HG02885 (cell line): ENCODE data around the gene NDUFB10.

Source experiments
- ATAC-seq: cut with Tn5 transposase; IDR thresholded peaks from one replicate; pipeline ENCODE4 v1.9.1; 2021; ENCODE audit warnings: mild to moderate bottlenecking; ENCODE audit not compliant: unreplicated experiment, poor library complexity

Gene NDUFB10

GRCh38 chr16:1965396-1966001 is 6.2 kb downstream of the NDUFB10 start:
- ATAC-seq = no peak

- no peak for ATAC-seq
Observed at GRCh38 chr16:1966460-1966859, 7.1 kb downstream of the NDUFB10 start, which contains the start of gene RNF151. Gene RNF151 (plus strand): TSS chr16:1966856. CDS start chr16:1966882, 26 bp downstream.

- ATAC-seq = no peak
Observed at GRCh38 chr16:1968146-1968953, 9.0 kb downstream of the NDUFB10 start.

GRCh38 chr16:1971796-1972489 is 12.6 kb downstream of the NDUFB10 start, which contains the start of gene TBL3:
Gene TBL3 (plus strand): TSS chr16:1972053. CDS start chr16:1972165, 112 bp downstream.
- ATAC-seq = peak; percentile 92

GRCh38 chr16:1972490-1972877 is 13.1 kb downstream of the NDUFB10 start:
- no peak for ATAC-seq

GRCh38 chr16:1973461-1974156 is 14.3 kb downstream of the NDUFB10 start:
- ATAC-seq = no peak

GRCh38 chr16:1974157-1975070 is 15.1 kb downstream of the NDUFB10 start:
- ATAC-seq = no peak

GRCh38 chr16:1975432-1976215 is 16.3 kb downstream of the NDUFB10 start:
- ATAC-seq = no peak

GRCh38 chr16:1976216-1976520 is 16.8 kb downstream of the NDUFB10 start:
- no peak for ATAC-seq

GRCh38 chr16:1976951-1977874 is 17.9 kb downstream of the NDUFB10 start:
- ATAC-seq = no peak

- no peak for ATAC-seq
Observed at GRCh38 chr16:1977875-1978268, 18.5 kb downstream of the NDUFB10 start.

GRCh38 chr16:1978476-1979120 is 19.3 kb downstream of the NDUFB10 start:
- no peak for ATAC-seq

- ATAC-seq = no peak
Observed at GRCh38 chr16:1979271-1980029, 20.1 kb downstream of the NDUFB10 start.

- ATAC-seq = no peak
Observed at GRCh38 chr16:1980030-1980769, 20.9 kb downstream of the NDUFB10 start.

- no peak for ATAC-seq
Observed at GRCh38 chr16:1980770-1981087, 21.4 kb downstream of the NDUFB10 start.

GRCh38 chr16:1981398-1981836 is 22.1 kb downstream of the NDUFB10 start, which contains the start of gene NOXO1:
Gene NOXO1 (minus strand): TSS chr16:1981469. CDS start chr16:1981179, 290 bp downstream.
- no peak for ATAC-seq
